Endothelial cell of hepatic sinusoid (primary cell): Measurements from ENCODE around the gene AFF3.
"Not testable (repeated sequence)": the region's sequence is repeated elsewhere in the genome, so short reads cannot be mapped to it uniquely, and the experiment has no call there.

ENCODE experiments used
- in situ Hi-C: cut with HindIII; loops from 2 replicates; pipeline ENCODE4 v1.10.0; 2017; ENCODE audit warnings: low sequenced_read_pairs

Gene AFF3

DNA sequence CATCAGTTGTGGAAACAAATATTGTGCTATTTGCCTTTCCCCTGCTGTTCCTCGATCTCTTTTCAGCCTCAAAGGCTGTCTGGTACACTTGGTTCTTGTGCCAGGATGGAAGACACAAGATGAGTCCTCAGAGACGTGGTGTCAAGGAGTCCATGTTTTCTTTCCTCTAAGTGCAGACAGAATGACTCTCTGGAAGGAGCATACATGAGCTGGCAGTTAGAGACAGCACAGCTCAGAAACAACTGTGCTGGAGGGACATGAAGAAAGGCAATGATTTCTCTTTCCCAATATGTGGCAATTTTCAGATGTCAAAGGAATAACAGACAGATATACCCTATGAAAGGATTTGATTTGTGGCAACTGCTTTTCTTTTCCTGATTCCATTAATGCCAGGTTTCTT, 162.2 kb downstream of the AFF3 start:
- in situ Hi-C loops, result loop anchor here (5.0 kb wide), 1 partner anchor 48 kb away; no protein-coding TSS in a partner anchor

GRCh38 chr2:99977966-99978365, 164.4 kb downstream of the AFF3 start:
- in situ Hi-C loops, result no loop called here

- in situ Hi-C loops, result no loop called here
Observed at GRCh38 chr2:99975386-99975785, 167.0 kb downstream of the AFF3 start.

GRCh38 chr2:99974682-99975375, 167.6 kb downstream of the AFF3 start:
- in situ Hi-C loops, result loop anchor here (5.0 kb wide), 2 partner anchors 57 to 93 kb away; no protein-coding TSS in a partner anchor

- in situ Hi-C loops, result loop anchor here (5.0 kb wide), 2 partner anchors 58 to 92 kb away; no protein-coding TSS in a partner anchor
Observed at GRCh38 chr2:99974275-99974674, 168.1 kb downstream of the AFF3 start.

DNA sequence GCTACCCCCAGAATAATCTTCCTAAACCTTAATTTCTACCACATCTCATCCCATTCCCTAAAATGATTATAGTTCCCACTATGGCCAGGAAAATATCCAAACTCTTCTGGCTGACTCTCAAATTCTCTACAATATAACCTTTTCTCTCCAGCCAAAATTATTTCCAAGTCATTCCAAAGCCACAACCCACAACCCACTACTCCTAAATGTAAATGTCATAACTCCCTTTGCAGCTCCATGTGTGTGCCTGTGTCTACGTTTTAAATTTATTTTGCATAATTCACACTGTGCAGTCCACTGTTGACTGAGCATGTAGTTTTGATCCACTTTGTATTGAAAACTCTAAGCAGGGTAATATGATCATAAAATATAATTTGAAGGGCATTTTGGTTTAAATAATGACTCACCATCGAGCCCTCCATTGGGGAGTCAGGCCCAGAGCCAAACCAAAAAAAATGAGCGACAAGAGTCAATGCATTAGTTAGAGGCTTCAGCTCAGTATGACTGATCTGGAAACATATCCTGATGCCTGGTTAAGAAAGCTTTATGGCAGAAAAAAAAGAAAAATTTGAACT, 171.0 kb downstream of the AFF3 start:
- in situ Hi-C loops, result loop anchor here (5.0 kb wide), 2 partner anchors 61 to 89 kb away; no protein-coding TSS in a partner anchor

- in situ Hi-C loops, result loop anchor here (5.0 kb wide), 2 partner anchors 62 to 88 kb away; no protein-coding TSS in a partner anchor
Observed at GRCh38 chr2:99970292-99970868, 172.0 kb downstream of the AFF3 start.

GRCh38 chr2:99961196-99961913, 181.0 kb downstream of the AFF3 start:
- in situ Hi-C loops, result no loop called here

DNA sequence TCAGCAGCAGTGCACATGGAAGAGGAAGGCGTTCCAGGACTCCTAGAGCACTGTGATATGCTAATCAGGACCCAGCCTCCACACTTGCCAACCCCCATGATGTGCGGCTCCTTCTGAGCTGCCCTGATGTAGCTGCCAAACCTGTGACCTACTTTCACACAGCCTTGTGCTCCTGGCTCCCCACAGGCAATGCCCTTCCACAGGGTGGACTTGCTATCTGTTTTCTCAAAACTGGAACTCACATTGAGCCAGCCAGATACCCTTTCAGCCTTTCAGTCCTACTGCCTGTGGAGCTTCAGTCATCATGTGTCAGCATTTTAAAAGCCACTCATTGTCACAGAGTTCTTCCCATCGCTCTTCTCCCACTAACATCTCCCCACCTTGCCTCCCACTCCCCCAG, 181.6 kb downstream of the AFF3 start:
- in situ Hi-C loops, result no loop called here

DNA sequence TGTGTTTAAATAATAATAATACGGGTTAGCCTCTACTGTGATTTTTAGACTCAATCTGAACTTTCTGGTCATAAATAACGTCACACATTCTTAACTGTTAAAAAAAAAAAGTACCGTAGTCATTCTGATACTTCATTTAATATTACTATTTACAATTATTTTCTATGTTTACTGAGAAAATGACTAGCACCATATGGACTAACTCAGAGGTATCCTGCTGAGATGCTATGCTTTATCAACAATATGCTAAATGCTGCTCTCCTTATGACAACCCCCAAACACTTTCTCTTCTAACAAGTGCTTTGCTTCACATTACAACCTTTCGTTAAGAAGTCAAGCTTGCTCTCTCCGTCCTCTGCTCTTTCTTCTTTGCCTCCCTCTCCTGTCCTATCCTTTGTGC, 182.1 kb downstream of the AFF3 start:
- in situ Hi-C loops, result no loop called here

DNA sequence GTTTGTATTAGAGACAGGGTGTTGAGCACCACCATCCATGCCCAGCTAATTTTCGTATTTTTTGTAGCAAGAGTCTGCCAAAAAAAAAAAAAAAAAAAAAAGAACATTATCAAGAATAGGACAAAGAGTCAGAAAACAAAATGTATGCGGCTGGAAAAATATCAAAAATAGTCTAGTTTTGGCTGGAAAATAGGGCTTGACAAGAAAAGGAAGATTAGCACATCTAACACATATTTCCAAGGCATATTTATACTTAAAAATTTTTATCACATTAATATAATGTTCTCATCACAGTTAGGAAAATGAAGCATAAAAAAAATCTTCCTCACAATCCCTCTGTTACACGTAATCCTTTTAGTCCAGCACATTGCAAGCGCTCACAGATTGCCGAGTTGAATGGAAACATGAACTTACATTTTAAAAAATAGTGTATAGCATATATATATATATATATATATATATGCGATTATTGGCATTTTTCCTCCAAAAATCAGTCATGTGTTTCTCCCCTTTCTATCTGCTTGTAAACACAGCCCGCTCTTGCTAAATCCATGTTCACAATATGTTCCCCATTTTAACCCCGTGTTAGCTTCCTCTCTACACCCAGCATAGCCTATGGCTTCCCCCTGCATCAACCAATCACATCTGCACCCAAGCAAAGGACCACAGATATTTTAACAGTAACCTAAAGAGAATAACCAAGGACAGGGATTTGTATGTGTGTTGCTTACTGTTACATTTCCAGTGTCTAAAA, 183.0 kb downstream of the AFF3 start:
- in situ Hi-C loops, result no loop called here

- in situ Hi-C loops, result no loop called here
Observed at GRCh38 chr2:99957332-99958133, 184.9 kb downstream of the AFF3 start.

DNA sequence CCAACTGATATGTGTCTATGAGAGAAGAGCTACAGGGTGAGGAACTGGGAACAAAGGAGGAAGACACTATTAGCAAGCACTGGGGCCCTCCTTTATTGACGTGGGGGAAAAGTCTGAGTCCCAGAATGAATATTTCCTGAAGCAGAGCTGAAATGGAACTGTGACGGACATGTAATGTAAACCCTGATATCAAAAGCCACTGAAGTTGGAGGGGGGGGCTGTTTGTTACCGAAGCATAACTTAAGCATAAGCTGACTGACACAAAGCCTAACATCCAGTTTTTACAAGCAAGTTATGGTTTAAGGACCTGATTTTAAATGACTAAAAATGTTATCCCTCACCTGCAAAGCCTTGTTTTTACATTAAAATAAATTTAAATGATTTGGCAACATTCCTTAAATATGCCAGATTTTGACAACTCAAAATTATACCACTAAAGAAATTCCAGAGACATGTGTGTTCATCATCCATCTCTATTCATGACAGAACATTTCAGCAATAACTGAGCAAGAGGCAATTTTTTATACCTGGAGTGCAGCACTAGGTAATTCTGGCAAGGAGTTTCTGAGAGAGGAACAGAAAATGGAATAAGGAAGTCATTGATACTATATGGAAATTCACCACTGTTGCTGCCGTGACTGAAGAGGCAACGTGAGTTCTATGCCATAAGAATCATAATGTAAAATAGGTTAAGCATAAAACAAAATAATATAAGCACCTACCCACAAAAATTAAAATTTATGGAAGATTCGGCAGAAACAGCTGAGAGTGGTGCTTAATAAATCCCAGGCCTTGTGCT, 186.0 kb downstream of the AFF3 start:
- in situ Hi-C loops, result no loop called here

DNA sequence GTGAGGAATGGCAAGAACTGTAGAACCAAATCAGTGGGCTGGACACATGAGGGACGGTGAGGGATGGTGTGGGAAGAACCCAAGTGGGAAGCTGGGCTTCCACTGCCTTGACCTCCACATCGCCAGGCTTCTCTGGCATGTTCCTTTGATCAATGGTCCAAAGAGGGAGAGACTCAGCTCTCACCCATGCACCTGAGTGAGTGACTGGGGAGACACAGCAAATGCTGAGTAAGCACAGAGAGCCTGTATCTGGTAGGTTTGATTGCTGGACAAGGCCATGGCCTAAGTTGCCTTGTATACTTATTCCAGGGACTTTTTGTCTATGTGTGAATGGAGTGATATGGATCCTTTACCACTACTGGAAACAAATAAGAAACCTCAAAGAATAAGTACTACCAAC, 188.6 kb downstream of the AFF3 start:
- in situ Hi-C loops, result no loop called here

GRCh38 chr2:99949963-99950362, 192.4 kb downstream of the AFF3 start:
- in situ Hi-C loops, result no loop called here

DNA sequence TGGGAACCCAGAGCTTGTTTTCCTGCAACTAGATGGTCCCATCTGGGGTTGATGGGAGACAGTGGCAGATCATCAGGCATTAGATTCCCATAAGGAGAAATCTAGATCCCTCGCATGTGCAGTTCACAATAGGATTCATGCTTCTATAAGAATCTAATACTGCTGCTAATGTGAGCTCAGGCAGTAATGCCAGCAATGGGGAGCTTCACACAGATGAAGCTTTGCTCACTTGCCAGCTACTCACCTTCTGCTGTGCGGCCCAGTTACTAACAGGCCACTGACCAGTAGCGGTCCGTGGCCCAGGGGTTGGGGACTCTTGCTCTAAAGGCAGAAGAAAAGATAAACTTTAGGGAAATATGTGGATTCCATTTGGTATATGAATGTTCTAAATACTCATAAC, 192.9 kb downstream of the AFF3 start:
- in situ Hi-C loops, result no loop called here

- in situ Hi-C loops, result no loop called here
Observed at GRCh38 chr2:99948010-99948409, 194.4 kb downstream of the AFF3 start.

DNA sequence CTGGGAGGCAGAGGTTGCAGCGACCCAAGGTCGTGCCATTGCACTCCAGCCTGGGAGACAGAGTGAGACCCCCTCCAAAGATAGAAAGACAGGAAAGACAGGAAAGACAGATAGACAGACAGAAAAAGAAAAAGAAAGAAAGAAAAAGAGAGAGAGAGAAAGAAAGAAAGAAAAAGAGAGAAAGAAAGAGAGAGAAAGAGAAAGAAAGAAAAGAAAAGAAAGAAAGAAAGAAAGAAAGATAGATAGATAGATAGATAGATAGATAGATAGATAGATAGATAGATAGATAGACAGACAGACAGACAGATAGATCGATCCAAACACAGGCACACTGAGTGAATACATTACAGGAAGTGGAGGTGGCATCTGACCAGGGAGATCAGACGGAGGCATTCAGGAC, 195.0 kb downstream of the AFF3 start:
- in situ Hi-C loops, result not testable (repeated sequence)

- in situ Hi-C loops, result no loop called here
Observed at GRCh38 chr2:99944019-99944418, 198.4 kb downstream of the AFF3 start.
